HG03175 (cell line): ENCODE results near the gene FLNA.
A peak's percentile ranks its signal among the peaks of the same experiment; 100 is the strongest.

Experiments
- ATAC-seq: cut with Tn5 transposase; IDR thresholded peaks from one replicate; pipeline ENCODE4 v1.9.1; 2021; ENCODE audit warnings: mild to moderate bottlenecking, moderate library complexity; ENCODE audit not compliant: unreplicated experiment

FLNA gene

GRCh38 chrX:154359362-154360154 is 14.9 kb downstream of the FLNA start:
- no peak for ATAC-seq

GRCh38 chrX:154358829-154359228 is 15.6 kb downstream of the FLNA start:
- ATAC-seq: no peak

- ATAC-seq: no peak
These were observed 16.4 kb downstream of the FLNA start for GRCh38 chrX:154358011-154358410.

GRCh38 chrX:154357205-154357604 is 17.2 kb downstream of the FLNA start:
- no peak for ATAC-seq

- no peak for ATAC-seq
These were observed 17.8 kb downstream of the FLNA start for GRCh38 chrX:154356596-154356995.

- ATAC-seq: no peak
These were observed 18.7 kb downstream of the FLNA start for GRCh38 chrX:154355776-154356140.

DNA sequence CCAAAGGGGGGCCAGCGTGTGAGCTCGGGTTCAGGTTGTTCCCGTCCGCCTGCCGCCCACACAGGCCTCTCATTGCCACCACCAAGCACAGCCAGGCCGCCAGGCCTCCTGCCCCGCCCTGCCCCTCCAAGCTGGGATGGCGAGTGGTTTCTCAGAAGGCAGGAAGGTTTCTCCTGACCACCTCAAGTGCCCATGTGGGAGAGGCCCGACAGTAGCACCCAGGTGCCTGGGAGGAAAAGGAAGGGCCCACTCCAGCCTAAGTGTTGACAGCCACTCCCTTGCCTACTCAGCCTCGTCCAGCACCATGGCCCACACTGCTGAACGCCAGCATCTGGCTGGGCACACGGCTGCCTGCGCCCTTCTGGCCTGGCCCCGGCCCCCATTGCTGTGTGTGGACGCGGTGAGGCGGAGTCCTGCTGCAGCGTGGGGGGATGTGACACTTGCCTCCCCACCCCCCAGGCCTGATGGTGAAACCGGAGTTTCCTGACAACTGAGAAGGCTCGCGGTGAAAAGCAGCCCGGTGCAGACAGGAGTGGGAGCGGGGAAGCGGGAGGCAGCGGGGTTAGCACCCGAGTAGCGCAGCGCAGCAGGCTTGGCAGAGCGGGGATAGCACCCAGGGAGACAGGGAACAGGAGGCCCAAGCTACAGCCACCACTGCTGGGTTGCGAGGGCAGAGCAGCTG is 19.2 kb downstream of the FLNA start:
- ATAC-seq: no peak

GRCh38 chrX:154354516-154354915 is 19.9 kb downstream of the FLNA start:
- no peak for ATAC-seq

DNA sequence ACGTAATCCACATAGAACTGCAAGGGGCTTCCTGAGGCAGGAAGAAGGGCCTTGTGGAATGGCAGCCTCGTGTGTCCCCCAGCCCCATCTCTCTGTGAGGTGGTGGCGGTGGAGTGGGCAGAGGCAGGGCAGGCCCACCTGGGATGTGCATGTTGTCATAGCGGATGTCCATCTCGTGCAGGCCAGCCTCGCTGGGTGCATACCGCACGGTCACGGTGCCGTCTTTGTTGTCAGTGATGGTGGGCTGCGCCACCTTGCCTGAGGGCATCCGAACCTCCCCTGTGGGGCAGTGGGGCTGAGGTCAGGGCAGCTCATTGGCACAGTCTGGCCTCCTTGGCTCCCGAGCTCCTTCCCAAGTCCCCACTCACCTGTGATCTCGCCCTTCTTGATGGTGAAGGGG is 20.4 kb downstream of the FLNA start:
- no peak for ATAC-seq

GRCh38 chrX:154353172-154353843 is 21.1 kb downstream of the FLNA start:
- ATAC-seq: no peak

- ATAC-seq: no peak
These were observed 22.0 kb downstream of the FLNA start for GRCh38 chrX:154352466-154352865.

DNA sequence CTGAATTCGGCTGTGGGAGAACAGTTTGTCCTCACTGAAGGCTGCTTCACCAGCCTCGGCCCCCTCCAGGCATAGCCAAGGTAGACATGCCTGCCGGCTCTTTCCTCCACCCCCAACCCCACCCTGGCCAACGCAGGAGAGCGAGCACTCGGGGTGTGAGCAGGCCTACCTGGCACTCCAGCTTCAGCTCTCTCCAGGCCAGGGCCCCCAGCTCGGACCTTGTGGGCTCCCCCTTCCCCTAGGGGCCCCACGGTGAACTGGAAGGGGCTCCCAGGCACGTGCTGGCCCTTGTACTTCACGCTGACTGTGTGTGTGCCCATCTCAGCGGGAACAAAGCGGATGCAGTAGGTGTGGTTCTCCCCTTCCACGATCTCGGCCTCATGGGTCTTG is 22.4 kb downstream of the FLNA start:
- no peak for ATAC-seq

DNA sequence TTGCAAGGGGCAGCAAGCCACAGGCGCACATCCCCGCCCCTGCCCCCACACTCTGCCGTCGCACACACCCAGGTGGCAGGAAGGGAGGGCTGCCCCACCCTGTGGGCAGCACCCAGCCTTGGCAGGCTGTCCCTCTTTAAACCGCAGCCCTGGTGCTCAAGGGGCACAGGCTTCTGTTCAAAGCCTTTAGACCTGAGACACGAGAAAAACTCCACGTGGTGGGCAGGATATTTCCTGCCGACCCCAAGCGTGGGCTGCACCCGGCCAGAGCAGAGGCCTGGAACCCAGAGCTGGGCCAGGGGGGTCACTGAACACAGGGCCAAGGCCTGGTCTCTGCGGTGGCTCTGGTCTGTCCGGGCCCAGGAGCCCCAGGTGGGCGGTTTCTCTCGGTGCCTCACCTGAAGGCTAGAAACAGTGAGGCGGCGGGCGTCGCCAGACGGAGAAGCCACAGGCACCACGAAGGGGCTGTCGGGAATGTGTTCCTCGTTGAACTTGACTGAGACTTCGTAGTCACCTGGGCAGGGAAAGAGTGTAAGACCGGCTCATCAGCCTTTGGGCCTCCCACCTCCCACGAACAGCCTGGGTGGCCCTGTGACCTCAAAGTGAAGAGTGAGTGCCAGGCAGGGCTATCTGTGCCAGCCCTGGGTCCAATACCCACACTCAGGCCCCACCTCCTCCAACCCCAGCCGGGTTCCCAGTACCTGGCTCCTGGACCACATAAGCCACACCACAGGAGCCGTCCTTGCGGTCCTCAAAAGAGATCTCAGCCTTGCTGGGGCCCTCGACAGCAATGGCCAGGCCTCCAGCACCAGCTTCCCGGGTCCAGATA is 23.0 kb downstream of the FLNA start:
- ATAC-seq: no peak

- no peak for ATAC-seq
These were observed 23.8 kb downstream of the FLNA start for GRCh38 chrX:154350429-154351182.

DNA sequence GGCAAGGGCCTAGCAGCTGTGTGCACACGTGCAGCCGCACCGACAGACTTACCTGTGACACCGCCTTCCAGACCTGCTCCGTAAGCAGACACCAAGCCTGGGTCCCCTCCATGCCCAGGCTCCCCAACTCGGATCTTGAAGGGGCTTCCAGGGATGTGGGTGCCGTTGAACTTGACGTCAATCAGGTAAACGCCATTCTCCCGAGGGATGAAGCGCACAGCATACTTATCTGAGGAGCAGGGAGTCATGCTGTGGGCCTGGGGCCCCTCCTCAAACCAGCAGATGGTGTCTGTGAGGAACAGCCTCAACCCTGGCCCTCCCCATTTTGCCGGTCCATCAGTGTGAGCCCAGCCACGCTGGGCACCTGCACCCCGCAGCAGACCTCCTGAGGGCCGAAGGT is 24.5 kb downstream of the FLNA start:
- no peak for ATAC-seq

- ATAC-seq: no peak
These were observed 25.0 kb downstream of the FLNA start for GRCh38 chrX:154349359-154349935.

DNA sequence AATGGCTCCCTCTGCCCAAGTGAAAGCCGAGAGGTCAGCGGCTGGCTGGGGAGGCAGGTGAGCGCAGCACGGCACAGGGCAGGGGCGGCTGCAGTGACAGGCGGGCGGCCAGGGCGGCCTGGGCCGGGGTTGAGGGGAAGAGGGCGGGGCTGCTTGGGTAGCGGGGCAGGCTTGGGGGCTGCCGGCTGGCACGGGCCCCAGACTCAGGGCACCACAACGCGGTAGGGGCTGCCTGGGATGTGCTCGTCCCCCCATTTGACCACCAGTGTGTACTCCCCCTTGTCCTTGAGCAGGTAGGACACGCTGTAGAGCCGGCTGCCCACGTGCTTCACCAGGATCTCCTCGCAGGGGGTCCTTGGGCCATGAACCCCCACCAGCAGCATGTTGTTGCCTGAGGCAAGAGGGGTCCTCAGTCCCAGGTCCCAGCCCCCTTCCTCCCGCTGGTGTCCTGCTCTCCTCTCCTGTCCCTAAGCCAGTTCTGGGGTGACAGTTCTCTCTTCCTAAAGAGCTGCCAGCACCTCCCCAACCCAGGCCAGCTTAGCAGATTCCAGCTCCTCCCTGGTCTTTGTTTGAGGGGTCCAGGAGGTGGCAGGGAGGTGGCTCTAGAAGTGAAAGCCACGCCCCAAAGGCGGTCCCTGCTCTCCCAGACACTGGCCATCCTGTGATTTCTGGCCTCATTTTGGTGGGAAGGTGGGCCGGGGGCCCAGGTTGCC is 25.6 kb downstream of the FLNA start:
- ATAC-seq: no peak

DNA sequence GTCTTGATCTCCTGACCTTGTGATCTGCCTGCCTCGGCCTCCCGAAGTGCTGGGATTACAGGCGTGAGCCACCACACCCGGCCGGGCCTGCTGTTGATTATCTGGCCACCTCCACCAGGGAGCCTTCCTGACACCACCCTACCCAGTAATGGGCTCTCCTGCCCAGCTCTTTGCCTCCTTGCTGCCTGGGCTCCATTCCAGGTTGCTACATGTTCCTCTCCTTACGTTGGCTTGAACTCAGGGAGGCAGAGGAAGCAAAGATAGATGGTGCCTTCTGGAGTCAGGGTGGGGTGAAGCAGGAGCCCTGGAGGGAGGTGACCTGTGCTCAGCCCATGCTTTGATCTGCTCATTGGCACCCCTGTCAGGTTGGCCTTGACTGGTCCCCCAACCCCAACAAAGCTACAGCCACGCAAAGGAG is 26.3 kb downstream of the FLNA start:
- ATAC-seq: no peak

DNA sequence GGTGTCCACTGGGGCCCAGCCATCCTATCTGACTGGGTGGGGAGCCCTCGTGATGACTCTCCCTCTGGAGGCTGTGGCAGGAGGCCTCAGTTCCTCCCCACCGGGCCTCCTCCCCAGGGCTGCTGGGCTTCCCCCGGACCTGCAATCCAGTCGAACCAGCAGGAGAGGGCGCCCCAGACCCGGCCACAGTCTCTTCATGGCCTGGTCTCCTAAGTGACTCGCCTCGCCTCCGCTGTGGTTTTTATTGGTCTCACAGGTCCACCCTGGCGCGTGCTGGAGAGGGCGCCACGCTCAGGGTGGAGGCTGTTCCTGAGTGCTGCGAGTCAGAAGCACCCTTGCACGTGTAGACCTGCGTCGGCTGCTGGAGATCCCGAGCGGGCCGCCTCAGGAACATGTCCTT is 30.8 kb downstream of the FLNA start:
- ATAC-seq: peak; percentile 29
